HG03159 (cell line): ENCODE measurements around the gene NDST1.
A peak's percentile ranks its signal among the peaks of the same experiment; 100 is the strongest.

Source experiments
- ATAC-seq: cut with Tn5 transposase; IDR thresholded peaks from one replicate; pipeline ENCODE4 v1.9.1; 2021; ENCODE audit warnings: mild to moderate bottlenecking, moderate library complexity; ENCODE audit not compliant: unreplicated experiment

The NDST1 gene

DNA sequence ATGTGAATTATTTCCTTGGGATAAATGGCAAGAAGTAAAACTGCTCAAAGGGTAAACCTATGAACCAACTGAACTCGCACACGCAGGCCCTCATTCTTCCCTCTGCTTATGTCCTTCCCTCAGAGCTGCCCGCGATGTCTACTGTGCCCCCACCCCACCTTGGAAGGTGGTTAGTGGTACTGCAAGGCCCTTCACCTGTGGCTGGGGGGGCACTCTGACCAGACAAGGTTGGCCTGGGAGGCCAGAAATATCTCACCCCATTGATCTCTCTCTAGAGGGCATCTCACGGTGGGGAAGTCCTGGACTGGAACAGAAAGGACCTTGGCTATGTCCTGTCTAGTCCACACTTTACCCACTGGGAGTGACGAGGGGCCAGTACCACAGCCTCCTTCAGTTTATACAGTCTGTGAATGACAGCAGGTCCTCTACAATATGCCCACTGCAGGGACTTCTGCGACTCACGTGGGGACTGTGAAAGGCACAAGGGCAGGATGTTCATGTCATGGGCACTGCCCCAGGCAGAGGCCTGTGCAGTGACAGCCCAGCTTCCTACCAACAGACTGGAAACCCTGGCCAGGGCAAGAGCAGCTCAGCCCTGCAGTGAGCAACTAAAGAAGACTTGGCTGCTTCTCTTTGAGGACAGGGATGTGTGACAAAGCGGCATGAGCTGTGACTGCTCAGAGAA is 75.8 kb downstream of the NDST1 start:
- no peak for ATAC-seq

DNA sequence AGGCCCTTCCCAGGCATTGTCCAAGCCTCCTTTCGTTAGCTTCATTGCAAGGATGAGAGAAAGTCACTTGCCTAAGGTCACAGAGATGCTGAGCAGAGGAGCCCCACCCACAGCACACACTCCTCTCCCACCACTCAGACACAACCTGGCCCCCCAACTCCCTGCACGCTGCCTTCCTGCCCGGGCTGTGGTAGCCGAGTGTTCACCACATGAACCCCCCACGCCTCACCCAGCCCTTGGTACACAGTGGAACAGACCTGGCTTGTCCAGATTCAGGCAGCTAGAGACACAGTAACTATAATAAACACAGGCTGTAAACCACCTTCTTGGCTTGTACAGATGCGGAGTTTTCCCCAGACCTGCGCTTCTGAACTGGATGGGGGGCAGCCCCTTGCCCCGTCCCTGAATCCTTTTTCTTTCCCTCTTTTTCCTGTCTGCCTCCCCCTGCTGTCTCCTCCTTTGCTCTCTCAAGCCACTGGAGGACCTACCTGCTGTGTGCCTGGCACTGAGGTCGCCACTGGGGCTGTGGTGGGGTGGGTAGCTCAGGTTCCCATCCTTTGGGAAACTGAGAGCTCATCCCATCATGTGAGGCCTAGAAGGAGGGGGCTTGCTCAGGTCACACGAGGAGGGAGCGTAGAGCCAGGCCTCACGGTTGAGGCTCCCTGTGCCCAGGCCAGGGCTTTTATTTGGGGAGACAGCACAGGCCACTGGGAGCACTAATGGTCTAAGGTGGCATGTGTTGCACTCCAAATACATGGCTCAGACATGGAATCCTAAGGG is 76.8 kb downstream of the NDST1 start:
- ATAC-seq, result no peak

DNA sequence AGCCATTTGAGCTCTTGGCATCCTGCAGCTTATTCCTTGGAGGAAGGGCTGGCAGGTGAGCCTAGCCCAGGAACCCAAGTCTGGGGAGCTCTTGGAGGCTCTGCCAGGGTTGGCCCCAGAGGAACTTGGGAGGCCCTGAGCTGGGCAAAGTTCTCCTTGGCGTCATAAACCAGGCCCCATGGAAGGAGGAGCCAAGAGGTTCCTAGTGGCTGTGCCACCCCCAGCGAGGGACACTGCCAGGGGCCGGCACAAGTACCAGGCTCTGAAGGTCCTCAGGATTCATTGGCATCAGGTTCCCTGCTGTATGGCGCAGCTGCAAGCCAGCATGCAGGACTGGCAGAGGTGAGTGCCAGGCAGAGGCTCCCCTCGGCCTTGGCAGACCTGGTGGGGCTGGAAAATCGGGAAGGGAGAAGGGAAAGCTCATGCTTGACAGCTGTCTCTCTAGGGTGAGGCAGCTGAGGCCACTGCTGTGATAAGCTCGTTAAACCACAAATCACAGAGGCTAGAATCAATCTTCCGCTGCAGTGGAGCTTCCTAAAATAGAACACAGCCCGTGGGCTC is 77.9 kb downstream of the NDST1 start:
- ATAC-seq, result no peak

DNA sequence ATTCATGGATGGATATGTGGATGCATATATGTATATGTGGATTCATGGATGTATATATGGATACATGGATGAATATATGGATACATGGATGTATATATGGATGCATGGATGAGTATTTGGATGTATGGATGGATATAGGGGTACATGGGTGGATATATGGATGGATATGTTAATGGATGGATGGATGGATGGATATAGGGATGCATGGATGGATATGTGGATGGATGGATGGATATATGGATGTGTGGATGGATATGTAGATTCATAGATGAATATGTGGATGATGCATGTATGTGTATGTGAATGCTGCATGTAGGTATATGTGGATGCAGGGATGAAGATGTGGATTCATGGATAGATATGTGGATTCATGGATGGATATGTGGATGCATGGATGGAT is 79.1 kb downstream of the NDST1 start:
- no peak for ATAC-seq

DNA sequence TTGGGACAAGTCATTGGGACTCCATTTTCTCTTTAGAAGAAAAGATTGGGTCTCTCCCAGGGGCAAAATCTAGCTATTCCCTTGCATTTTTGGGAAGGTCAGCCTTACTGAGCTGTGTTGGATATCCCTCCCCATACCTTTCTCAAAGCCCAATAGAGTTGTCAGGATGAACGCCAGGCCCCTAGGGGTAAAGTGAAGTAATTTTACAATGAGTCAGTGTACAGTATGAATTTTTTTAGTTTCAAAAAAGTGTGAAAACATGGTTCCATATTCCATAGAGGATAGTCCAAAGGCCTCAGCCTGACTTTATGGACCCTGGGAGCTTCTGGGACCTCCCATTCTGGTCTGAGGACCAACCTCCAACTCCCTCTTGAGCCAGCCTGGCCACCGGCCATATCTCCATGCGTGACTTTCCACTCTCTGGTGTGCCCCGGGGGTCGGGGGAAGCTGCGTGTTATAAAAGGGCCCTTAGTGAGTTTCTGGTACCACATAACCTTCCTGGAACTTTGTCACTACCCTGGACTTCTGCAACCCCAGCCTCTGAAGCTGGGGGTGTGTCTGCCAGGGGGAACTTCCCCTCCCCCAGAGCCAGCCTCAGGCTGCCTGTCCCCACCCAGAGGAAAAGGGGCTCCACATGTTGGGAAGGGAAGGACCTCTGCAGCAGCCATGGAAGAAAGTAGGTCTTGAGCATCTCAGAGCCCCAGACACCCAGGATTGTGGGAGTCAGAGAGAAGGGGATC is 80.1 kb downstream of the NDST1 start:
- no peak for ATAC-seq

DNA sequence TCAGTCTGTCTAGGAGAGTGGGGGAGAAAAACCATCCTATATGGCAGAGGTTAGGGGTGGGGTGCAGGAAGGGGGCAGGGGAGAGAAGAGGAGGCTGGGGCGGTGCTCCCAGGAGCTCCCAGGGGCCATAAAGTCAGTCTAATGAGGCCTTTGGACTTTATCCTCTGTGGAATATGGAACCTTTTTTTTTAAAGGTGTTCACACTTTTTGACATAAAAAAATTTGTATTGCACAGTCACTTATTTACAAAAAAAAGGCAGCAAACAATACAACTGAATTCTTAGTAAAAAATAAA is 80.6 kb downstream of the NDST1 start:
- ATAC-seq, result no peak

DNA sequence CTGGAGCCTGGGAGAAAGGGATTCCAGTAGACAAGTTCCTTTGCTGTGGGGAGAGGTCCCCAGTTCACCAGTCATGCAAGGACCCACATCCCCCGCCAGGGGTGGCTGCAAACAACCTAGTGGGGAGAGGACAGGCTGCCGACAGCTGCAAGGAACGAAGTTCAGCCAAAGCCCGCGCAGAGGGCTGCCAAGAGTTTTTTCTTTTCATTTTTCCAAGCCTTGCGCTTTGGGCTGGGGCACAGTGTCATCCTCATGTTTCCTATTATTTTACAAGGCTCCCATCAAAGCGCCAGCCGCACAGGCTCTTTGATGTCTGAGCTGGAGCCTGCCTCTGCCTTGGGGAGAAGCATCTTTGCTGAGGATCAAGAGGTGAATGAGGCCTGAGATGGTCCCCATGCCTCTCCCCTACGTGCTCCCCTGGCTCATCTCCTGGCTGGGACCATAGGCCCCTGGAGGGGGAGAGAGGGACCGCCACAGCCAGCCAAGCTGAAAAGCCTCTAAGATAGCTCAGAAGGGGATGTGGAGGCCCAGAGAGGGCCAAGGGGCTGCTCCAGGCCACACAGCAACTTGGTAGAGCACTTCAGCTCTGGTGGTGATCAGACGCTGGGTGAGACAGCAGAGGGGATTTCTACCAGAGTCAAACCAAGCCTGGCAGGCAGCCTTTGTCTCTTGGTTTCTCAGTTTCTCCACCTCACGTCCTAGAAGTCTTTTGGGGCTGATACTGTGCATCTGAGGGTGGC is 82.1 kb downstream of the NDST1 start:
- peak; percentile 59 for ATAC-seq

DNA sequence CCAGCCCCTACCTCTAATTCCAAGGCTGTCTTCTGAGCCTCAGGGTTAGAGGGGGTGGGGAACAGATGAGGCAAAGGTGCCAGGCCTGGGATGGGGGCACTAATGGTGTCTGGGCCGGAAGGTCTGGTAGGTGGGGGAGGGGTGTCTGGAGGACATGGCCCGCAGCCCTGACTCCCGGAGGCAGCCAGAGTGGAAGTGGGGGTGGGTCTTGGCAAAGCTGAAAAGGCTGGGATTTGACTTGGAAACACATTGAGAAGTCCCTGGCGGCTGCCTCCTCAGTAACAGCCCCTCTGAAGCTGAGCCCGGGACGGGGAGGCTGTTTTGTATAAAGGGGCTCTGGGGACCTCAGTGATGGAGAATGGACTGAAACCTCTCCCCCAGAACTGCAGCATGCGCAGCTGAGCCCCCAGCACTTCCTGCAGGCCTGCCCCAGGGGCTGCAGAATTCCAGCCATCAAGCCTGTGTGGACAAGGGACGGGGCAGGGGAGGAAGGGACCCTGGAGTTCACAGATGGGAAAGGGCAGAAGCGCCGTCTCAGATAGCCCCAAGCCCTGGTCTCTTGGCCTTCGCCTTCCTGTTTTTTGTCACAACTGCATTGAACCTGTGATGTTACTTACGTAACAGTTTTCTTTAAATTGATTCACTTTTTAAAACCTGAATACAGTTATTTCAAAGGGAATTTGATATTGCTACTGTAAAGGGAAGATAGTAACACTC is 83.2 kb downstream of the NDST1 start:
- no peak for ATAC-seq

DNA sequence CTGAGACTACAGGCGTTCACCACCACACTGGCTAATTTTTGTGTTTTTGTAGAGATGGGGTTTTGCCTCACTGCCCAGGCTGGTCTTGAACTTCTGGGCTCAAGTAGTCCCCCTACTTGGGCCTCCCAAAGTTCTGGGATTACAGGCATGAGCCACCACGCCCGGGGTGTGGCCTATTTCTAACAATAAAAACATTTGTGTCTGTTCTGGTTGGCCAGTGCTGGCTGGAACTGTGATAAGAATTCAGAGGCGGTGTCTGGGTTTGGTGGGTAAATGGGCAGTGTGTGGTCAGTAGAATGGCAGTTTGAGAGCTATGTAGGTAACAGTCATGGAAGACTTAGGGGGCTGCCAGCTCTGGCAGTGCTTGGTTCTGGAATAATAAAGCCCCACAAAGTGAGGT is 85.7 kb downstream of the NDST1 start:
- no peak for ATAC-seq

DNA sequence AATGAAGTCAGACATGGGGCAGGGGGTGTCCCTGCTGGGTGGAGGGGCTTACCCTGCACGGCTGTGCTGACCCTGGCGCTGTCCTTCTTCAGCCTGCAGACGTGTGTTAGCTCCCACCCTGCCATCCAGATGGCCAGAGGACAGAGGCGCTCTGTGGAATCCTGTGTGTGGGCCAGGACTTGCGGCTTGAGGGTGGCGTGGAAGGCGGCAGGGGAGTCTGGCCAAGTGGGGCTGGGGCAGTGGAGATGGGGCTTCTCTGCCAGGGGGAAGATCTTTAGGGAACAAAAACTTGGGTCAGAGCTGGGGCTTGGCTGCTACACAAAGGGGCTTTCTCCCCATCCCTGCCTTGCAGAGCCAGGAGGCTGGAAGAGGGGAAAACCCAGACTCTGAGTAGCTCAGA is 86.1 kb downstream of the NDST1 start:
- no peak for ATAC-seq

DNA sequence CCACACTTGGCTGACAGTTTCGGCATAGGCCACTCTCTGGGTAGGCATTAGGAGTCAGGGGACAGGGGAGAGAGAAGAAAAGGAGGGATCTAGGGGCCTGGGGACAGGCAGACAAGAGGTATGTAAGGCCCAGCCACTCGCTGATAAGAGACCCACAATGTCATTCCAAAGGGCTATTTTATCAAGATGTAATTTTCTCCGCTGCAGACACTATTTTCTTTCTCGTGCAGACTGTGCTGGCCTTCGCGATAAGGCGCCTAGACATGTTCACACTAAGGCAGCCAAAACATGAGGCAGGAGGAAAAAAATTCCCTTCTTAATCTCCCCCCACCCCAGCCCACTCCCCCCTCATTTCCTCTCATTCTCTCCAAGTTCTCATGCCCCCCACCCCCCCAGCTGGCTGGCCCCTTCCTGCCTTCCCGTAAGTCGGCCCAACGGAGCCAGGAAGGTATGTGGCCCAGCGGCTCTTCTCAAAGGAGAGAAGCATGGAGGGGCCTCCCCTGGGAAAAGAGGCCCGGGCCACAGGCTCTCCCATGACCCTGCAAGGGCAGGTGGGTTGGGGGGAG is 87.6 kb downstream of the NDST1 start:
- no peak for ATAC-seq

DNA sequence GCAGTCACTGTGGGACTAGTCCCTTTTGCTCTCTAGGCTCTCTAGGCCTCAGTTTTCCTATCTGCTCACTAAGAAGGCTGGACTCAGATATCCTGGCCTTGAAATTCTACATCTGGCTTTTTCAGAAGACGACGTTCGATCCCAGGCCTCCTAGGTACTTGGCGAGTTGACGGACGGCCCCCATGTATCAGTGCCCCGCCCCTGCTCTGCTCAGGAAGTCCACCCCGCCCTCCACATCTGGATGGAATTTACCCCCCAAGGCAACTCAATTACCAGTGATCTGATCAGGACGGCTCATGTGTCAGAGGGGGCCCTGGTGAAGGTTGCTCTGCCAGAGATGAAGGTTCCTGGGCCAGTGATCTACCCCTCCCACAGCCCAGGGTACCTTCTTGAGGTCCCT is 88.4 kb downstream of the NDST1 start:
- ATAC-seq, result no peak

DNA sequence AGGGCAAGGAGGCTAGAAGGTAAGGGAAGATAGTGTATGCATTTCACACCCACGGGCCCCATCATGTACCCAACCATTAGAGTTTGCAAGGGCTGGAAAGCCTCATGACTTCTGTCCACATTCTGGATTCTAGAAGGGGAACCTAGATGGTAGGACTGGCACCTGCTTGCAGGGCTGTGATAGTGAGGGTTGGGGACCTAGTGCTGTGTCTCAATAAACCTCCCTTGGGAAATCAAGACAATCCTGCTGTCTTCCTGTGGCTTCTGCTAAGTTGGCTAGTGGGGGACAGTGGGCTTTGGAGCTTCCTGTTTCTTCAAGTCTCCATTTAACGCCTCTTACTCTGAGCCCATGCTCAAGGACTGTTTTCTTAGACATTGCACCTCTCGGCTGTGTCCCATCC is 88.9 kb downstream of the NDST1 start:
- ATAC-seq, result no peak

DNA sequence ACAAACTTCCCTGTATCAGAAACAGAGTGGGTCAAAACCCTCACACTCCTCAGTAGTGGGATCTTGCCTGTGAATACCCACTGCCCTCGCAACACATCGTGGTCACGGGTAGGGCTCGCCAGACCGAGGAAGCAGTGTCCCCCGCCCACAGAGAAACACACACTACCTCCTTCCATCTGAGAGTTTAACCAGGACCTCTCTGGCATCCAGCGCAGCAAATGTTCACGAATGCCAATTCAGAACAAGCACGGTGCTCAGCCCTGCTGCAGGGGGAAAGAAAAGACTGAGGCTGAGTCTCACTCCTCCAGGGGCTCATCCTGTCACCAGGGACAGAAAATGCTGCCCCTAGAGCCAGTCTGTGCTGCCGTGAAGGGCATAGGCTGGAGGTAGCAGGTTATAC is 90.1 kb downstream of the NDST1 start:
- ATAC-seq, result no peak

DNA sequence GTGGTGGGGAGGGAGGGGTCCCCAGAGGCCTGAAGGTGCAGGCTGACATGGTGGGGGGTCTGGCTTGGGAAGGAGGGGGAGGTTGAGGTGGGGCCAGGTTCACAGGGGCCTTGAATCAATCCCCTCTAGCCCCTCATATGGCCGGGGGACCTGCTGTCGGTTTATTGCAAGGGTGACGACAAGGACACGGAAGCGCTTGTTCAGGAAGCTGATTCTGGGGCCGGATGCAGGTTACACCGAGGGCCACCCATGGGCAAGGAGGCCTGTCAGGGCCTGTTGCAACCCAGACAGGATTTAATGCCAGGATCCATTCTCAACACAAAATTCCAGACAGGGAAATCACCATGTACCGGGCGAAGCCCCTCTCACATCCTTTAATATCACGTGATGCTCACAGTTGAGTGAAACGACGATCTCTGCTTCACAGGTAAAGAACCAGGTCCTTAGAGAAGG is 90.9 kb downstream of the NDST1 start:
- no peak for ATAC-seq

DNA sequence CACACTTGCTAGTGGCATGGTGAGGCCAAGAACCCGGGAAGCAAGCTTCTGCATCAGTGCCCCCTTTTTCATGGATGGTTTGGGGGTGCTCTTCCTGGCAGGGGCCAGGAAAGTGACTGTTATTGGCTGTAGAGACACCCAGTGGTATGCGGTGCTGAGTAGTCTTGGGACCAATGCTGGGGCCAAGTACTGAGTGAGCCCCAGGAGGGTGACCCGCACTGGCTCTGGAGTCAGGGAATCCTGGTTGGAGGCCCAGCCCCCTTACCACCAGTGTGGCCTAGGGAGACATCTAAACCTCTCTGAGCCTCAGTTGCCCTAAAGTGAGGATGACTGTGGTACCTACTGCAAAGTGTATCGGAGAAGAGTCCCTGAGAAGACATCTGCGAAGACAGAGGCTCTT is 91.3 kb downstream of the NDST1 start:
- ATAC-seq, result no peak

DNA sequence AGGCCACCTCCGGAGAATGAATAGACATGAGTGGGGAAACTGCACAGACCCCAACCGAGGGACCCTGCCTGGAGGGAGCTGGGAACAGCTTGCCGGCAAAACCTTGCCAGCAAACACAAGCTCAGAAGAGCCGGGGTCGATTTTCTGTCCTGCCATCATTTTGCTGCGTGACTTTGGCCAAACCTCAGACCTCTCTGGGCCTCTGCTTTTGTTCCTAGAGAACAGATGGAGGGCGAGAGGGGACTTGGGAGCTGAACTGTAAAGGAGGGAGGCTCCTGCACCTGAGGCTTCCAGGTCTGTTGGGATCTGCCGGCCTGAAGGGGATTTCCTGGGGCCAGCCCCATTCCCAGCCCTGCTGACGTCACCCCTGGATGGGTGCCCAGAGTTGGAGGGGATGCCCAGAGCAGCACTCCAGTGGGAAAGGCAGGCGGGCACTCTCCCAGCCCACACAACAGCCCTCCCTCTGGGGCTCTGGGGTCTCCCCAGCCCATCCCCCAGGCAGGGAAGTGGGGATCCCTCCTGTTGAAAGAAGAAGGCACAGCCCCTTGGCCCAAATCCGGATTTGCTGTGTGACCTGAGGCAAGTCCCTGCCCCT is 92.1 kb downstream of the NDST1 start:
- no peak for ATAC-seq

DNA sequence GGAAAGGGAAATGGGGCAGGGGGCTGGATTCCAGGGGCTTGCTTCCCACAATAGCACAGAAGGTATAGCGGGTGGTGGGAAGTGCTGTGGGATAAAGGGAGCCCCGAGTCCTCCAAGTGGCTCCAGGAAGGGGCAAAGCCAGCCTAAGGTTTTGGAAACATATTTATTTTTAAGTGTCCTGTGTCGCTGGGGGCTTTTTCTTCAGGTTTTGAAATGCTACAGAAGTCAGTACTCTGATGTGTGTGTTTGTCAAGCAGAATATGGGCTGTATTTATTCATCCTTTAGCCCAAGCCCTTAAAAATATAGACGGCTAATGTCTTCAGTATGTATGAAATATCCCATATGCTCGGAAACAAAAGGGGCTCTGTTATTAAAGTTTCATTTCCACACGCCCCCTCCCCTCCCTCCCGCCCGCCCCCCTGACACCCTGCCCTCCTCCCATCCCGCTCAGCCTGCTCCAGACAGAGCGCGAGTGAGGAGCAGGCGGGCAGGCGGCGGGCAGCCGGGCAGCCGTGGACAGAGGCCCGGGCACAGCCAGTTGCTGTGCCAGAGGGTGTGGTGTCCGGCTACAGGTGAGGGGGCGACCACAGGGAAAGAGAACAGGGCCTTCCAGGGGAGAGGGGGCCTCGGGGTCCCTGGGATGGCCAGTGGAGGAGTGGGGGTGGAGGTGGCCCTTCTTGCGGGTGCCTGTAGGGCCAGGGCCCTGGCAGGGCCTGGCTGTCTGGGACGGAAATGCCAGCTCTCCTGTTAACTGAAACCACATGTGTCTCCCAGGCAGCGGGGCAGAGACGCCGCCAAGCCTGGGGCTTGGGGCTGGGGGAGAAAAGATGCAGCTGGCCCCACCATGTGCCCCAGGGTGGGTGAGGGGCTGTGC is 92.9 kb downstream of the NDST1 start:
- ATAC-seq, result no peak
